ENCODE results near the gene FBLN2. TPM values are rescaled to one million over a fixed set of nuclear protein-coding genes. Genes with fewer than 3 reads are reported as not detected.

FBLN2 gene
- total RNA-seq, 1 experiment from 2014 or later: 0.39 TPM

DNA sequence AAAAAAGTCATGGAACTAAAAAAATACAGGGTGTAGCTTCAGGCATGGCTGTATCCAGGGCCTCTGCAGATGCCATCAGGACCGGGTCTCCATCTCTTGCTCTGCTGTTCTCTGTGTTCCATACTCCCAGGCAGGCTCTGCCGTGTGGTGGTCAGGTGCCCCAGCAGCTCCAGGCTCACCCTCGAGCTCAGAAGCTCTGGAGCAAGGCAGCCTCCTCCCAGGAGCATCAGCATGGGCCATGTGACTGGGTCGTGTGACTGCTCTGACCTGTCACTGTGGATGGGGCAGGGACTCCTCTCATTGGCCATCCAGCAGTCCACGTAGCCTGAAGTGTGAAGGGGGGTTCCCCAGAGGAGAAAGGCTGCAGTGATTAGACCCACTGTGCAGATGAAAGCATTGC is 8.5 kb downstream of the FBLN2 start (continued):
- TF ChIP-seq, protein P1, sequence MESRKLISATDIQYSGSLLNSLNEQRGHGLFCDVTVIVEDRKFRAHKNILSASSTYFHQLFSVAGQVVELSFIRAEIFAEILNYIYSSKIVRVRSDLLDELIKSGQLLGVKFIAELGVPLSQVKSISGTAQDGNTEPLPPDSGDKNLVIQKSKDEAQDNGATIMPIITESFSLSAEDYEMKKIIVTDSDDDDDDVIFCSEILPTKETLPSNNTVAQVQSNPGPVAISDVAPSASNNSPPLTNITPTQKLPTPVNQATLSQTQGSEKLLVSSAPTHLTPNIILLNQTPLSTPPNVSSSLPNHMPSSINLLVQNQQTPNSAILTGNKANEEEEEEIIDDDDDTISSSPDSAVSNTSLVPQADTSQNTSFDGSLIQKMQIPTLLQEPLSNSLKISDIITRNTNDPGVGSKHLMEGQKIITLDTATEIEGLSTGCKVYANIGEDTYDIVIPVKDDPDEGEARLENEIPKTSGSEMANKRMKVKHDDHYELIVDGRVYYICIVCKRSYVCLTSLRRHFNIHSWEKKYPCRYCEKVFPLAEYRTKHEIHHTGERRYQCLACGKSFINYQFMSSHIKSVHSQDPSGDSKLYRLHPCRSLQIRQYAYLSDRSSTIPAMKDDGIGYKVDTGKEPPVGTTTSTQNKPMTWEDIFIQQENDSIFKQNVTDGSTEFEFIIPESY (IDR thresholded peaks at IDR 0.05; ENCODE audit: extremely low read depth, insufficient replicate concordance, low read length): no peak
- TF ChIP-seq YY1 (IDR thresholded peaks at IDR 0.05; ENCODE audit: extremely low read depth, insufficient replicate concordance, low read depth, low read length): no peak
- TF ChIP-seq EGR1 (IDR thresholded peaks at IDR 0.05; ENCODE audit: low read depth): no peak
- TF ChIP-seq ZNF274 (IDR thresholded peaks at IDR 0.05; ENCODE audit: low read depth, low read length): no peak
- no peak for TF ChIP-seq ZFX (IDR thresholded peaks at IDR 0.05)
- TF ChIP-seq, protein P2, sequence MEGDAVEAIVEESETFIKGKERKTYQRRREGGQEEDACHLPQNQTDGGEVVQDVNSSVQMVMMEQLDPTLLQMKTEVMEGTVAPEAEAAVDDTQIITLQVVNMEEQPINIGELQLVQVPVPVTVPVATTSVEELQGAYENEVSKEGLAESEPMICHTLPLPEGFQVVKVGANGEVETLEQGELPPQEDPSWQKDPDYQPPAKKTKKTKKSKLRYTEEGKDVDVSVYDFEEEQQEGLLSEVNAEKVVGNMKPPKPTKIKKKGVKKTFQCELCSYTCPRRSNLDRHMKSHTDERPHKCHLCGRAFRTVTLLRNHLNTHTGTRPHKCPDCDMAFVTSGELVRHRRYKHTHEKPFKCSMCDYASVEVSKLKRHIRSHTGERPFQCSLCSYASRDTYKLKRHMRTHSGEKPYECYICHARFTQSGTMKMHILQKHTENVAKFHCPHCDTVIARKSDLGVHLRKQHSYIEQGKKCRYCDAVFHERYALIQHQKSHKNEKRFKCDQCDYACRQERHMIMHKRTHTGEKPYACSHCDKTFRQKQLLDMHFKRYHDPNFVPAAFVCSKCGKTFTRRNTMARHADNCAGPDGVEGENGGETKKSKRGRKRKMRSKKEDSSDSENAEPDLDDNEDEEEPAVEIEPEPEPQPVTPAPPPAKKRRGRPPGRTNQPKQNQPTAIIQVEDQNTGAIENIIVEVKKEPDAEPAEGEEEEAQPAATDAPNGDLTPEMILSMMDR (IDR thresholded peaks at IDR 0.05 in 2 of 3, conservative IDR thresholded peaks at IDR 0.05 in 1 of 3; ENCODE audit: borderline replicate concordance in 1 of 3, insufficient read depth in 1 of 3, low read depth in 2 of 3, low read length in 2 of 3): no peak

DNA sequence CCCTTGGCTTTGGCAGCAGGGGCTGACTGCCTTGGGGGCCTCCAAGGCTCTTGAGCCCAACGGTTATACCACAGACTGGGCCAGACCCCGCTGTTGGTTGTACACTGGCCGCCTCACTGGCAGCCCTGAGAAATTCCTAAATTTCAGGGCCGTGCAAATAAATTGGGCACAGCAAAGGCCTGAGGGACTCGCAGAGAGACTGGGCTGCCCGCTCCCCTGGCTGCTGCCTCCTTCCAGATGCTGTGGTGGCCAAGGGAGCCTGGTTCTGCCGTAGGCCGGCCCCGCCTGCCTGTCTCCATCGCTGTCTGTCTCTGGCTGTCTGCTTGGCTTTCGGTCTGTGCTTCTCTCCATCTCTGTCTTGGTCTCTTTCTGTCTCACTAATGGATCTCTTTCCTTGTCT is 9.0 kb downstream of the FBLN2 start:
- Histone ChIP-seq H3K36me3 (ENCODE audit: control insufficient read depth in 1 of 2, insufficient read depth in 2 of 2, low read length in 2 of 2) (no peaks in the 10 kb centered on the region), H2AFZ (ENCODE audit: low read depth, low read length, poor library complexity, severe bottlenecking) (no peak overlapping the region), H3K27me3 (ENCODE audit: insufficient read depth, low read length) (no peaks in the 10 kb centered on the region), H3K9me2 (ENCODE audit: insufficient read depth) (no peaks in the 10 kb centered on the region), H4K20me1 (ENCODE audit: insufficient read depth) (no peaks in the 10 kb centered on the region), H3K4me2 (ENCODE audit: low read length) (no peak overlapping the region), H3K4me1 (ENCODE audit: control insufficient read depth in 1 of 2, insufficient read depth in 2 of 2, low read length in 2 of 2) (no peaks in the 10 kb centered on the region), H3K9ac (ENCODE audit: low read length) (no peak overlapping the region), H3K4me3 (replicated peaks in 1 of 2; ENCODE audit: low read depth in 1 of 2, low read length in 2 of 2) (no peak overlapping the region), H3K27ac (ENCODE audit: low read depth, low read length) (no peak overlapping the region), H3K79me2 (ENCODE audit: insufficient read depth, low read length) (no peaks in the 10 kb centered on the region), H3K9me3 (ENCODE audit: control insufficient read depth in 1 of 2, insufficient read depth in 1 of 2, low read depth in 1 of 2, low read length in 2 of 2) (no peaks in the 10 kb centered on the region)
- intact Hi-C loops (cut with micrococcal nuclease): no loop called here
- BruUV-seq (replicated peaks): no TSS peak
- ChIA-PET POLR2A (no interaction called here), CTCF (no interaction called here), RAD21 (ENCODE audit: low non-redundant PET in 1 of 2, low total read pairs in 2 of 2, uncharacterized antibody in 2 of 2, unreplicated experiment in 2 of 2) (no interaction called here)
- DNase-seq (ENCODE audit: low read depth, low spot score): no peak
- no peak for ATAC-seq
- TF ChIP-seq SRF (IDR thresholded peaks at IDR 0.05; ENCODE audit: low read depth): no peak
- TF ChIP-seq, protein P3, sequence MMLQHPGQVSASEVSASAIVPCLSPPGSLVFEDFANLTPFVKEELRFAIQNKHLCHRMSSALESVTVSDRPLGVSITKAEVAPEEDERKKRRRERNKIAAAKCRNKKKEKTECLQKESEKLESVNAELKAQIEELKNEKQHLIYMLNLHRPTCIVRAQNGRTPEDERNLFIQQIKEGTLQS (IDR thresholded peaks at IDR 0.05): no peak
- TF ChIP-seq SIN3A (IDR thresholded peaks at IDR 0.05; ENCODE audit: low read depth): no peak
- no peak for TF ChIP-seq EGR1 (IDR thresholded peaks at IDR 0.05; ENCODE audit: low read depth)
- no peak for TF ChIP-seq POLR2AphosphoS5 (IDR thresholded peaks at IDR 0.05; ENCODE audit: low read depth, low read length)
- no peak for TF ChIP-seq JUND (IDR thresholded peaks at IDR 0.05)
- TF ChIP-seq RAD21 (IDR thresholded peaks at IDR 0.05; ENCODE audit: low read depth): no peak
- TF ChIP-seq, protein P1 (IDR thresholded peaks at IDR 0.05; ENCODE audit: extremely low read depth, insufficient replicate concordance, low read length): no peak
- TF ChIP-seq YY1 (IDR thresholded peaks at IDR 0.05; ENCODE audit: extremely low read depth, insufficient replicate concordance, low read depth, low read length): no peak
- TF ChIP-seq, protein P2 (IDR thresholded peaks at IDR 0.05 in 2 of 3, conservative IDR thresholded peaks at IDR 0.05 in 1 of 3; ENCODE audit: borderline replicate concordance in 1 of 3, insufficient read depth in 1 of 3, low read depth in 2 of 3, low read length in 2 of 3): no peak

Data from HCT116 (cell line).